Measurements from ENCODE around the gene FANCI.

Gene FANCI

DNA sequence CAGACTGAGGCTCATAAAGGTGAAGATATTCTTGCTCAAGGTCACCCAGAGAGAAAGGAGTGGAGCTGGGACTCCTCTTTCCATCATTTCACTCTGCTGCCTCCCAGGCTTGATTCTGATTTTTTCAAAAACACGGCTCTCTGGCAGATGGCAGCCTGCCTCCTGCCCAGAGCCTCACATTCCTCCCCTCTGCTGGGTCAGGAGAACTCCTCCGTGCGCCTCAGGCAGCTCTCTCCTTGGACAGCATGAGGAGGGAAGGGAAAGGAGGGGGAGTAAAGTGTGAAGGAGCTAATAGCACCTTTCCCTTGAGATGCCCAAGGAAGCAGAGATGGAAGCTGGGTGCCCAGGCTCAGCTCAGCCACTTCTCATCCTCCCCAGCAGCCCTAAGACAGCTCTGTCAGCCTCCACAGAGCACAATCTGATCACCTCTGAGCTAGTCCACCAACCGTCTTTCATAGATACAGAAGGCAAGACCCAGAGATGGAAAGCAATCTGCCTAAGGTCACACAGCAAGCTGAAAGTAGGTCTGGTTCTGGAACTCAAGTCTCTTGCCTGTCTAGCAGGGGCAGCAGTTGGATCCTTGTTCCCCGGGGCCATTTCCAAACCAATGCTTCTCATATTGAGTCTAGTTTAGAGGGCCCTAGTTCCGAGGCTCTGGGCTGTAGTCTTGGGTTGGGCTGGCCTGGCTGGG lies 25.9 kb upstream of the FANCI start:
- no peak for DNase-seq (ENCODE audit: low read depth)
- TF ChIP-seq, protein P1, sequence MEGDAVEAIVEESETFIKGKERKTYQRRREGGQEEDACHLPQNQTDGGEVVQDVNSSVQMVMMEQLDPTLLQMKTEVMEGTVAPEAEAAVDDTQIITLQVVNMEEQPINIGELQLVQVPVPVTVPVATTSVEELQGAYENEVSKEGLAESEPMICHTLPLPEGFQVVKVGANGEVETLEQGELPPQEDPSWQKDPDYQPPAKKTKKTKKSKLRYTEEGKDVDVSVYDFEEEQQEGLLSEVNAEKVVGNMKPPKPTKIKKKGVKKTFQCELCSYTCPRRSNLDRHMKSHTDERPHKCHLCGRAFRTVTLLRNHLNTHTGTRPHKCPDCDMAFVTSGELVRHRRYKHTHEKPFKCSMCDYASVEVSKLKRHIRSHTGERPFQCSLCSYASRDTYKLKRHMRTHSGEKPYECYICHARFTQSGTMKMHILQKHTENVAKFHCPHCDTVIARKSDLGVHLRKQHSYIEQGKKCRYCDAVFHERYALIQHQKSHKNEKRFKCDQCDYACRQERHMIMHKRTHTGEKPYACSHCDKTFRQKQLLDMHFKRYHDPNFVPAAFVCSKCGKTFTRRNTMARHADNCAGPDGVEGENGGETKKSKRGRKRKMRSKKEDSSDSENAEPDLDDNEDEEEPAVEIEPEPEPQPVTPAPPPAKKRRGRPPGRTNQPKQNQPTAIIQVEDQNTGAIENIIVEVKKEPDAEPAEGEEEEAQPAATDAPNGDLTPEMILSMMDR (IDR thresholded peaks at IDR 0.05; ENCODE audit: insufficient read depth, low read depth, low read length, missing control alignments): no peak
- no peak overlapping the region for H3K4me3 ChIP-seq (ENCODE audit: low read depth, low read length)

DNA sequence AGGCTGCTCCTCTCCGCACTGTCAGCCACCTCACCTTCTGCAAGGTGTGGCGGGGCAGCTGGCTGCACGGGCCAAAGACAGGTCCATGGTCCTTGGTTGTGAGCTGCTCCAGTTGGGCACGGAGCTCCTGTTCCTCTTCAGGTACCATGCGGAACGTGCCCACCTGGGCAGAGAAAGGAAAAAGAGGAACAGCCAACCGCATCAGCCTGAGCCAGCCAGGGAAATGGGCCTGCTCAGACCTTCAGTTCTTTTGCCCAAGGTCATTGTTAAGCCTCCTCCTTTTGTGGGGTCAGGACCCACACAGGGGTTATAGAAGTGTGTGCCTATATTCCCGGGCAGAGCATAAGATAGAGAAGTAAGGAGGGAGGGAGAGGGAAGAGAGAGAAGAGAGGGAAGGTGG lies 25.2 kb upstream of the FANCI start:
- H3K4me3 ChIP-seq (ENCODE audit: low read depth, low read length): no peak overlapping the region
- DNase-seq (ENCODE audit: low read depth): no peak
- TF ChIP-seq, protein P1 (IDR thresholded peaks at IDR 0.05; ENCODE audit: insufficient read depth, low read depth, low read length, missing control alignments): no peak

DNA sequence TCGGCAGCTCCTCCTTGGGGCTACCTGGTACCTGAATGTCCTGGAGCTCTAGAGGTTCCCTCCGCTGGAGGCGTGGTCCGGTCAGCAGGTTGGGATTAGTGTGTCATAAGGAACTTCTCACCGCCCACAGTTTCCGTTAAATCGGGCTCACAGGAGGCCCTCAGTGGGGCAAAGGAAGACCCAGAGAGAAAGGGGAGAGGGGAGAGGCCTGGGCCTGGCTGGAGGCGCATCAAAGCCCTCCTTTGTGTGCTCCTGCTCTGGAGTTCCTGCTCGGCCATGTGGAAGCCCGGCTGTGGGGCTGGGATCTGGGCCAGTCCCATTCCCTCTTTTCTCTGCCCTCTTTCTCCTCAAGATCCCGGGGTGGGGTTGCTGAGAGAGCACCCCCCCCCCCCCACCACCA lies 22.2 kb upstream of the FANCI start, which contains the start of gene RLBP1:
Gene RLBP1, minus strand, starts transcription at position 37 of the 400 bp plus-strand sequence. CDS start 2,604 bp downstream, outside the sequence.
- no peak within 1 kb of the TSS for H3K4me3 ChIP-seq (ENCODE audit: low read depth, low read length)
- no peak for DNase-seq (ENCODE audit: low read depth)
- TF ChIP-seq, protein P1 (IDR thresholded peaks at IDR 0.05; ENCODE audit: insufficient read depth, low read depth, low read length, missing control alignments): no peak

DNA sequence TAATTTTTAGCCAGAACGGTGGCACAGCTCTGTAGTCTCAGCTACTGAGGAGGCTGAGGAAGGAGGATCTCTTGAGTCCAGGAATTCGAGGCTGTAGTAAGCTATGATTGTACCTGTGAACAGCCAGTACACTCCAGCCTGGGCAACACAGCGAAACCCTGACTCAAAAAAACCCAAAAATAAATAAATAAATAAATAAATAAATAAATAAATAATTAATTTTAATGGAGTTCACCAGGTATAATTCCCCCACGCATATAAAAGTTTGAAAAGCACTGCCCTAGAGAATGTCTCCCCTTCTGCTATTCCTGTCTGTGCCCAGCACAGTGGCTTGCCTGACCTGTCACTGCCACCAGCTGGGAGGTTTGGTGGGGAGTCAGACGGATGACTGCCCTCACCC lies 18.2 kb upstream of the FANCI start:
- no peak for DNase-seq (ENCODE audit: low read depth)
- TF ChIP-seq, protein P1 (IDR thresholded peaks at IDR 0.05; ENCODE audit: insufficient read depth, low read depth, low read length, missing control alignments): no peak
- no peak overlapping the region for H3K4me3 ChIP-seq (ENCODE audit: low read depth, low read length)

DNA sequence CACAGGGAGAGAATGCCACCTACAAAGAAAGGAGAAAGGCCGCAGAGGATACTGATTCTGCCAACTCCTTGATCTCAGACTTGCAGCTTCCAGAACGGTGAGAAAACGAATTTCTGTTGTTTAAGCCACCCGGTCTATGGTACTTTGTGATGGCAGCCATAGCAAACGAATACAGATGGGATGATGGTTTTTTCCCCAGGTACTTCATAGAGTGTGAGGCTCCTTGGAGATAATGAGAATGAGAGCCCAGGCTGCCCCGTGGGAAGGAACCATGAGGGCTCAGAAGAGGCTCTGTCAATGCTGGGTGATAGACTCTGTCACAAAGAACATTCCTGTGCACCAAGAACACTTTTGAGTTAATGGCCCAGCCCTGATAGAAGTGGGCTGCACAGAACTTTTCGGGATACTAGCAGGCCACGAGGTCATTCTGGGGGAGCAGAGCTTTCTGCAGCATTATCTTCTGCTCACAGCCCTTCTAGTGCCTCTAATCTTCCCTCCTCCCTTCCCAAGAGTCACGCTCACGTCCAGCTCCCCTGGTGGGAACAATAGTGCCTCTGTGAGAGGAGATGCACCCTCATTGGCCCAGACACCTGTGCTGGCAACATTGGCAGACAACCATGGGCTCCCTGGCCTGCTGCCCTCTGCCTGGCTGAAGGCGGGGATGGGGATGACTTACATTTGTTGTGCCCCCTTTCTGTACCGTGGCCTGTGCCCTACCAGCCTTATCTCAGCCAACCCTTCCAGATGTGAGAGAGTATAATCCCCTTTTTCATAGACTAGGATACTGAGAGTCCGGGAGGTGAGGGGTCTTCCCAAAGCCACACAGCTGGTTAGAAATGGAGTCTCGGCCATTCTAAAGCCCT lies 17.2 kb upstream of the FANCI start:
- no peak overlapping the region for H3K4me3 ChIP-seq (ENCODE audit: low read depth, low read length)
- DNase-seq (ENCODE audit: low read depth): no peak
- TF ChIP-seq, protein P1 (IDR thresholded peaks at IDR 0.05; ENCODE audit: insufficient read depth, low read depth, low read length, missing control alignments): no peak

DNA sequence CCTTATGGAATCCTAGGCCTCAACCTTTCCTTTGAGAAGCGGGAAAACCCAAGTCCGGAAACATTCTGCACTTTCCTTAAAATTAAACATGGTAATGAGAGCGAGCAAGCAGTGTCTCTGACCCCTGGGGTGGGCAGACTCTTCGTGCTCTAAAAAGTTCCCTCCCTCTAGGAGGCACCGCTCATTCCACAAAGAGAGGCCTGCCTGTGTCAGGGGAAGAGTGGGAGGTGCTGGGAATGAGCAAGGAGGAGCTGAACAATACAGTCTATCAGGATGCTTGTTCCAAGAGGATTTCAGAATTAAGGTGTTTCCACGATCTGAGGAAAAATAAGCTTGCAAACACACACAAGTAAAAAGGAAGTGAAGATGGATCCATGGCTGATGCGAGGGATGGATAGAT lies 16.4 kb upstream of the FANCI start:
- H3K4me3 ChIP-seq (ENCODE audit: low read depth, low read length): no peak overlapping the region
- no peak for DNase-seq (ENCODE audit: low read depth)
- TF ChIP-seq, protein P1 (IDR thresholded peaks at IDR 0.05; ENCODE audit: insufficient read depth, low read depth, low read length, missing control alignments): no peak
